H1 (cell line): ENCODE results near the gene SPACDR. TPM values are rescaled to one million over a fixed set of nuclear protein-coding genes. Genes with fewer than 3 reads are reported as not detected.

Source experiments
- CTCF ChIA-PET: fragments of 300-600 bp; sonication (Branson Sonifier 250); formaldehyde crosslinking; loops from one replicate; lab custom pipeline; 2021; ENCODE audit not compliant: partially characterized antibody; lab: Charles Lee
- POLR2A ChIA-PET: fragments of 300-600 bp; sonication (Branson Sonifier 250); formaldehyde crosslinking; loops from one replicate; lab custom pipeline; 2021; ENCODE audit warnings: inconsistent platforms; ENCODE audit not compliant: partially characterized antibody; lab: Charles Lee
- DNase-seq, 2 experiments: peaks; one replicate each; pipeline versions ENCODE4 v3.0.0 to v3.0.0-alpha.2; 2010 to 2022; ENCODE audit warnings: low spot score in 2 of 2, low read depth in 1 of 2, mixed read lengths in 1 of 2
- FAIRE-seq: peaks from 2 replicates; lab custom pipeline; 2011; peaks lifted over from hg19 to GRCh38; lab: Jason Lieb, UNC
- H2AFZ ChIP-seq: 2 replicates; pipeline ENCODE4 v1.8.1; 2012; ENCODE audit warnings: low read length, inconsistent platforms
- H2AK5ac ChIP-seq: 2 replicates; pipeline ENCODE4 v1.6.1; 2013; ENCODE audit warnings: low read depth, low read length
- H2BK120ac ChIP-seq: replicated peaks from 2 replicates; pipeline ENCODE3; 2013; ENCODE audit warnings: low read depth, low read length, inconsistent platforms
- H2BK12ac ChIP-seq: 2 replicates; pipeline ENCODE4 v1.6.1; 2013; ENCODE audit warnings: low read depth, low read length
- H2BK15ac ChIP-seq: 2 replicates; pipeline ENCODE4 v1.6.1; 2013; ENCODE audit warnings: low read length
- H2BK20ac ChIP-seq: 2 replicates; pipeline ENCODE4 v1.6.1; 2013; ENCODE audit warnings: low read length
- H2BK5ac ChIP-seq: 2 replicates; pipeline ENCODE4 v1.6.1; 2013; ENCODE audit warnings: low read depth, low read length
- H3K14ac ChIP-seq: 2 replicates; pipeline ENCODE4 v1.6.1; 2013; ENCODE audit warnings: inconsistent platforms; ENCODE audit not compliant: insufficient read length
- H3K18ac ChIP-seq: 2 replicates; pipeline ENCODE4 v1.6.1; 2013; ENCODE audit warnings: low read length; ENCODE audit errors: extremely low read depth
- H3K23ac ChIP-seq: 2 replicates; pipeline ENCODE4 v1.6.1; 2013; ENCODE audit warnings: inconsistent platforms; ENCODE audit not compliant: insufficient read length
- H3K23me2 ChIP-seq: 2 replicates; pipeline ENCODE4 v1.6.1; 2013; ENCODE audit warnings: low read depth, low read length
- H3K27ac ChIP-seq: 2 replicates; pipeline ENCODE4 v1.6.1; 2011; ENCODE audit warnings: low read depth, low read length, inconsistent platforms
- H3K27me3 ChIP-seq, 4 experiments: replicated peaks in 1 of 4; 1 replicate in 1 of 4; 2 replicates in 3 of 4; pipeline versions ENCODE4 v1.6.1 to v1.8.1; 2011 to 2013; ENCODE audit warnings: low read length in 3 of 4, mild to moderate bottlenecking in 3 of 4, inconsistent platforms in 2 of 4, mixed read lengths in 2 of 4, moderate library complexity in 1 of 4; ENCODE audit not compliant: control insufficient read depth in 3 of 4, insufficient read depth in 3 of 4; ENCODE audit errors: extremely low read depth in 1 of 4
- H3K36me3 ChIP-seq, 4 experiments: 2 replicates each; pipeline versions ENCODE4 v1.6.1 to v1.8.1; 2011 to 2013; ENCODE audit warnings: mild to moderate bottlenecking in 4 of 4, low read length in 3 of 4, moderate library complexity in 2 of 4, control low read depth in 1 of 4, inconsistent platforms in 1 of 4; ENCODE audit not compliant: insufficient read depth in 4 of 4, control insufficient read depth in 2 of 4
- H3K4ac ChIP-seq: replicated peaks from 2 replicates; pipeline ENCODE3; 2013; ENCODE audit warnings: low read length, low read depth, mixed read lengths, inconsistent platforms; ENCODE audit not compliant: insufficient read length
- H3K4me1 ChIP-seq, 4 experiments: replicated peaks in 1 of 4; 1 replicate in 1 of 4; 2 replicates in 3 of 4; pipeline versions ENCODE4 v1.6.1 to v1.8.1; 2011 to 2013; ENCODE audit warnings: low read length in 3 of 4, inconsistent platforms in 2 of 4, mixed read lengths in 1 of 4; ENCODE audit not compliant: insufficient read depth in 4 of 4, control insufficient read depth in 3 of 4
- H3K4me2 ChIP-seq, 2 experiments: 2 replicates each; pipeline versions ENCODE4 v1.6.1 to v1.8.1; 2011 to 2013; ENCODE audit warnings: low read depth in 2 of 2, low read length in 2 of 2, control low read depth in 1 of 2, inconsistent platforms in 1 of 2, mild to moderate bottlenecking in 1 of 2; ENCODE audit not compliant: insufficient read depth in 1 of 2
- H3K4me3 ChIP-seq, 4 experiments: fragments of 200-600, 300-600 bp in 1 of 4; sonication (generic), shearing (Covaris generic), sonication (Bioruptor Twin) in 1 of 4; 2 replicates each; pipeline versions ENCODE4 v1.5.1 to v1.8.1; 2011 to 2016; ENCODE audit warnings: low read length in 4 of 4, low read depth in 3 of 4, control low read depth in 2 of 4, inconsistent platforms in 2 of 4, mild to moderate bottlenecking in 2 of 4, mixed read lengths in 1 of 4, moderate library complexity in 1 of 4; ENCODE audit not compliant: insufficient read depth in 2 of 4; ENCODE audit errors: extremely low read depth in 1 of 4
- H3K56ac ChIP-seq: replicated peaks from 2 replicates; pipeline ENCODE3; 2013; ENCODE audit warnings: low read depth, mild to moderate bottlenecking, mixed read lengths, low read length, inconsistent platforms; ENCODE audit not compliant: insufficient read length
- H3K79me1 ChIP-seq: 2 replicates; pipeline ENCODE4 v1.6.1; 2013; ENCODE audit warnings: low read depth, low read length, control low read depth
- H3K79me2 ChIP-seq, 2 experiments: 2 replicates each; pipeline versions ENCODE4 v1.6.1 to v1.8.1; 2012 to 2013; ENCODE audit warnings: low read length in 2 of 2, mild to moderate bottlenecking in 2 of 2, inconsistent platforms in 1 of 2; ENCODE audit not compliant: insufficient read depth in 2 of 2, control insufficient read depth in 1 of 2
- H3K9ac ChIP-seq, 4 experiments: replicated peaks in 1 of 4; 1 replicate in 1 of 4; 2 replicates in 3 of 4; pipeline versions ENCODE4 v1.6.1 to v1.8.1; 2011 to 2013; ENCODE audit warnings: low read depth in 3 of 4, low read length in 3 of 4, control low read depth in 2 of 4, mild to moderate bottlenecking in 2 of 4, moderate library complexity in 2 of 4, inconsistent platforms in 1 of 4; ENCODE audit errors: extremely low read depth in 1 of 4
- H3K9me3 ChIP-seq, 2 experiments: 2 replicates each; pipeline versions ENCODE4 v1.6.1 to v1.8.1; 2012 to 2013; ENCODE audit warnings: mild to moderate bottlenecking in 2 of 2, moderate library complexity in 2 of 2, control low read depth in 1 of 2, inconsistent platforms in 1 of 2, low read depth in 1 of 2, low read length in 1 of 2, mixed read lengths in 1 of 2; ENCODE audit not compliant: insufficient read depth in 2 of 2
- H4K20me1 ChIP-seq, 2 experiments: replicated peaks in 1 of 2; 2 replicates each; pipeline versions ENCODE3 to v1.8.1; 2011 to 2013; ENCODE audit warnings: inconsistent platforms in 2 of 2, low read length in 2 of 2, mild to moderate bottlenecking in 1 of 2; ENCODE audit not compliant: insufficient read depth in 2 of 2, control insufficient read depth in 1 of 2
- H4K5ac ChIP-seq: 2 replicates; pipeline ENCODE4 v1.6.1; 2013; ENCODE audit warnings: low read length, low read depth, mixed read lengths, inconsistent platforms; ENCODE audit not compliant: insufficient read length
- H4K8ac ChIP-seq: 2 replicates; pipeline ENCODE4 v1.8.0; 2013; ENCODE audit warnings: mild to moderate bottlenecking, moderate library complexity, low read length, inconsistent platforms; ENCODE audit not compliant: insufficient read depth; ENCODE audit errors: extremely low read depth
- H4K91ac ChIP-seq: replicated peaks from 2 replicates; pipeline ENCODE3; 2013; ENCODE audit warnings: low read length, mixed read lengths, inconsistent platforms; ENCODE audit not compliant: insufficient read length
- CTBP2 ChIP-seq: IDR thresholded peaks from 2 replicates; pipeline ENCODE4 v1.7.0; 2011; ENCODE audit warnings: borderline replicate concordance, mild to moderate bottlenecking, moderate library complexity, mixed read lengths, low read length; ENCODE audit not compliant: insufficient read depth, insufficient read length
- GTF2F1 ChIP-seq: IDR thresholded peaks from 2 replicates; pipeline ENCODE4 v1.6.1; 2012; ENCODE audit warnings: low read depth, low read length, improper control_type of control experiment, borderline replicate concordance
- JUND ChIP-seq: IDR thresholded peaks from 2 replicates; pipeline ENCODE4 v1.6.1; 2011; ENCODE audit warnings: mild to moderate bottlenecking, improper control_type of control experiment, low read length
- KDM1A ChIP-seq: fragments of 200-600, 300-600 bp; sonication (generic); IDR thresholded peaks from 2 replicates; pipeline ENCODE4 v1.7.1; 2016; ENCODE audit warnings: mild to moderate bottlenecking, low read length, borderline replicate concordance
- MAX ChIP-seq: IDR thresholded peaks from 2 replicates; pipeline ENCODE4 v1.6.1; 2012; ENCODE audit warnings: inconsistent platforms
- RAD21 ChIP-seq, 2 experiments: IDR thresholded peaks in 1 of 2; conservative IDR thresholded peaks in 1 of 2; 2 replicates each; pipeline ENCODE4 v1.6.1; 2011; ENCODE audit warnings: low read depth in 2 of 2, low read length in 2 of 2, improper control_type of control experiment in 1 of 2, inconsistent platforms in 1 of 2, mild to moderate bottlenecking in 1 of 2, moderate library complexity in 1 of 2
- TAF1 ChIP-seq: IDR thresholded peaks from 2 replicates; pipeline ENCODE4 v1.6.1; 2011; ENCODE audit warnings: mild to moderate bottlenecking, low read depth, low read length
- TEAD4 ChIP-seq: IDR thresholded peaks from 2 replicates; pipeline ENCODE4 v1.6.1; 2012; ENCODE audit warnings: low read depth, low read length, inconsistent platforms, mixed read lengths
- WGBS, 2 experiments: shearing (Covaris generic) in 1 of 2; methylation state at CpG; one replicate each; pipeline versions ENCODE4 v1.1.6 to v1.1.7; 2013 to 2015; ENCODE audit warnings: low lambda C conversion rate in 2 of 2, mixed read lengths in 2 of 2, inconsistent platforms in 1 of 2, low coverage in 1 of 2, missing lambda C conversion rate in 1 of 2; ENCODE audit not compliant: insufficient replicate concordance in 2 of 2, insufficient coverage in 1 of 2, insufficient read length in 1 of 2; ENCODE audit errors: extremely low coverage in 1 of 2, missing lambda C conversion rate in 1 of 2; 5-methylcytosine and 5-hydroxymethylcytosine counted together
- polyA plus RNA-seq, 7 experiments: library from polyadenylated mRNA; depleted of rRNA in 3 of 7; stranded (reverse) in 5 of 7; unstranded in 2 of 7; fragments of >200 nt in 5 of 7; fragments of 200-250 nt in 2 of 7; gene quantifications; 1 replicate in 5 of 7; 2 replicates in 1 of 7; 4 replicates in 1 of 7; pipeline versions ENCODE4 v1.2.1 to v1.2.3, GENCODE V29; 2011 to 2013; ENCODE audit warnings: missing spikeins in 2 of 7, mixed read lengths in 2 of 7
- total RNA-seq: library from RNA; stranded (reverse); fragmentation: NEBNext Ultra II Directional; extraction: Animal tissue kit (Norgen Biotek cat#: 25700); gene quantifications from 2 replicates; pipeline ENCODE4 v1.2.1, GENCODE V29; 2021
- TF ChIP-seq, protein P1 (sequence below), 3 experiments: IDR thresholded peaks; 1 replicate in 2 of 3; 2 replicates in 1 of 3; pipeline versions ENCODE4 v1.5.1 to v1.6.1; 2011; ENCODE audit warnings: low read length in 3 of 3, mild to moderate bottlenecking in 3 of 3, inconsistent platforms in 2 of 3, low read depth in 1 of 3, moderate library complexity in 1 of 3; ENCODE audit not compliant: insufficient read depth in 1 of 3; ENCODE audit errors: control extremely low read depth in 1 of 3

The SPACDR gene
- total and polyA plus RNA-seq, 2 of the 8 experiments (the other 6 are each of a cell fraction or from before 2014, with no cell fraction given), result 0.26 TPM; not detected in 1

DNA sequence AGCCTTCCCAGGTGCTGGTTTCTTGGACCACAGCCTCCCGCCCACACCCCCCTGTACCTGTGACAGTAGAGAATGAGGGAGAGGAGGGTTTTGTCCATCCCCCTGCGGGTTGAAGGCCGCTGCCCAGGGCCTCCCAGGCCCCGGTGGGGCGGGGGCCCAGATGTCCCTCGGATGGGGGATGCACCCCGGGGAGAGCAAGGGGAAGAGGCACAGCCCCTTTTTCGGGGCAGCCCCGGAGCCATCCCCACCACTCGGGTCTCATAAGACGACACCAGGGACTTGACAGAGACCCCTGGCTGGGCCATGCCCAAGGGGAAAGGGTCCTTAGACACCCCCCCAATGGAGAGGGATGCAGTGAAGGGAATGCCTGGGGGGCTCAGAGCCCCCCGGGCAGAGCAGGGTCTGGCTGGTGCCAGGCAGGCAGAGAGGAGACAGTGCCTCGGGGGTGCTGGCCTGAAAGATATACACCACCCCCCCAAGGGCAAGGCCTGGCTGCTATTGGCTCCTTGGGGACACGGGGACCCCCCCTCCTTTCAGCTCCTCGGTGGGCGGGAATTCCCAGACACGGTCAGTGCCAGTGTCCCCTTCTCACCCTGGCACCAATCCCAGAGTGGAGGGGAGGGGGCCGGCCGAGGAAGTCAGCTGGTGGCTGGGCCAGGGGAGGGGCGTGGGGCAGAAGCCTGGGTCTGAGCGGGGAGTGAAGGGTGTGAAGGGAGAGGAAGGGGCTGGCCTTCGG lies 3.7 kb upstream of the SPACDR start:
- Histone ChIP-seq H4K5ac (no peak overlapping the region), H3K9ac (no peak overlapping the region), H3K79me1 (no peaks in the 10 kb centered on the region), H2BK20ac (no peak overlapping the region), H3K27ac (no peak overlapping the region), H2BK120ac (no peak overlapping the region), H3K14ac (no peak overlapping the region), H3K79me2 (no peaks in the 10 kb centered on the region), H3K36me3 (no peaks in the 10 kb centered on the region), H3K4me1 (peaks cover 0 to 8% (median 3%) of the 10 kb centered on the region in 4 experiments; a peak in 6 of 7 replicates), H3K56ac (no peak overlapping the region), H3K4ac (no peak overlapping the region), H2BK12ac (no peak overlapping the region), H3K23me2 (no peaks in the 10 kb centered on the region), H2AFZ (no peak overlapping the region), H3K27me3 (no peaks in the 10 kb centered on the region), H2AK5ac (no peak overlapping the region), H4K8ac (no peak overlapping the region), H4K91ac (no peak overlapping the region), H3K4me2 (no peak overlapping the region), H2BK5ac (no peak overlapping the region), H4K20me1 (no peaks in the 10 kb centered on the region), H3K9me3 (no peaks in the 10 kb centered on the region), H3K4me3 (no peak overlapping the region), H2BK15ac (no peak overlapping the region), H3K23ac (no peak overlapping the region), H3K18ac (no peak overlapping the region)
- CTCF ChIA-PET, result interaction anchor here (0.6 to 12.4 kb wide), 15 partner anchors 11 to 126 kb away, joined by 3 to 152 read pairs (median 6); partner anchors contain the start of genes NYAP1 and TSC22D4
- POLR2A ChIA-PET, result interaction anchor here (0.9 kb wide), 1 partner anchor 34 kb away, joined by 3 read pairs; no protein-coding TSS in a partner anchor
- FAIRE-seq, result no peak
- DNase-seq, result no peak
- WGBS, 2 experiments, result 93% methylated on average over 14 of the region's 22 CpGs; no CpG with 5 or more reads in 1 of the 2 experiments
- TF ChIP-seq TEAD4 (no peak), TAF1 (no peak), KDM1A (no peak), RAD21 (IDR thresholded peaks at IDR 0.05 in 1 of 2, conservative IDR thresholded peaks at IDR 0.05 in 1 of 2; ENCODE audit: low read depth in 2 of 2, low read length in 2 of 2) (no peak), CTBP2 (no peak), JUND (no peak), GTF2F1 (no peak), MAX (no peak)
- TF ChIP-seq, protein P1, sequence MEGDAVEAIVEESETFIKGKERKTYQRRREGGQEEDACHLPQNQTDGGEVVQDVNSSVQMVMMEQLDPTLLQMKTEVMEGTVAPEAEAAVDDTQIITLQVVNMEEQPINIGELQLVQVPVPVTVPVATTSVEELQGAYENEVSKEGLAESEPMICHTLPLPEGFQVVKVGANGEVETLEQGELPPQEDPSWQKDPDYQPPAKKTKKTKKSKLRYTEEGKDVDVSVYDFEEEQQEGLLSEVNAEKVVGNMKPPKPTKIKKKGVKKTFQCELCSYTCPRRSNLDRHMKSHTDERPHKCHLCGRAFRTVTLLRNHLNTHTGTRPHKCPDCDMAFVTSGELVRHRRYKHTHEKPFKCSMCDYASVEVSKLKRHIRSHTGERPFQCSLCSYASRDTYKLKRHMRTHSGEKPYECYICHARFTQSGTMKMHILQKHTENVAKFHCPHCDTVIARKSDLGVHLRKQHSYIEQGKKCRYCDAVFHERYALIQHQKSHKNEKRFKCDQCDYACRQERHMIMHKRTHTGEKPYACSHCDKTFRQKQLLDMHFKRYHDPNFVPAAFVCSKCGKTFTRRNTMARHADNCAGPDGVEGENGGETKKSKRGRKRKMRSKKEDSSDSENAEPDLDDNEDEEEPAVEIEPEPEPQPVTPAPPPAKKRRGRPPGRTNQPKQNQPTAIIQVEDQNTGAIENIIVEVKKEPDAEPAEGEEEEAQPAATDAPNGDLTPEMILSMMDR (IDR thresholded peaks at IDR 0.05; ENCODE audit: control extremely low read depth in 1 of 3, insufficient read depth in 1 of 3, low read depth in 1 of 3, low read length in 3 of 3), result no peak
